OCI-LY7 (cell line): Measurements from ENCODE around the gene NPM1. TPM values are rescaled to one million over a fixed set of nuclear protein-coding genes. Genes with fewer than 3 reads are reported as not detected.

Source experiments
- BruUV-seq: library from RNA; stranded (reverse); fragments of 400-500 nt; replicated peaks from 2 replicates; lab custom pipeline; 2021; lab: Mats Ljungman, UMichigan
- CTCF ChIA-PET: fragments of 300-600 bp; sonication (Branson Sonifier 250); formaldehyde crosslinking; loops from one replicate; lab custom pipeline; 2022; ENCODE audit warnings: antibody characterized with exemption; ENCODE audit not compliant: unreplicated experiment; lab: Charles Lee
- POLR2A ChIA-PET: fragments of 300-600 bp; sonication (Branson Sonifier 250); formaldehyde crosslinking; loops from one replicate; lab custom pipeline; 2022; ENCODE audit warnings: antibody characterized with exemption; lab: Charles Lee
- DNase-seq: peaks from one replicate; pipeline ENCODE4 v3.0.0-alpha.2; 2015; ENCODE audit warnings: low spot score
- H2AFZ ChIP-seq: fragments of 200-600 bp; sonication (generic), shearing (Covaris generic); 2 replicates; pipeline ENCODE4 v1.6.1; 2014; ENCODE audit warnings: mild to moderate bottlenecking, antibody characterized with exemption, low read length, moderate library complexity
- H3K27ac ChIP-seq: fragments of 200-600 bp; sonication (generic); 2 replicates; pipeline ENCODE4 v1.5.1; 2014; ENCODE audit warnings: mixed run types, low read depth, mild to moderate bottlenecking, moderate library complexity, low read length, inconsistent platforms; ENCODE audit not compliant: poor library complexity, severe bottlenecking
- H3K36me3 ChIP-seq: fragments of 200-600 bp; sonication (generic); 2 replicates; pipeline ENCODE4 v1.6.1; 2014; ENCODE audit warnings: mild to moderate bottlenecking, antibody characterized with exemption, low read length, moderate library complexity, mixed read lengths; ENCODE audit not compliant: insufficient read depth
- H3K4me1 ChIP-seq: fragments of 200-600 bp; sonication (generic); 2 replicates; pipeline ENCODE4 v1.5.1; 2014; ENCODE audit warnings: mild to moderate bottlenecking, low read length; ENCODE audit not compliant: insufficient read depth, poor library complexity, severe bottlenecking
- H3K4me2 ChIP-seq: fragments of 200-600 bp; sonication (generic); 2 replicates; pipeline ENCODE4 v1.6.1; 2014; ENCODE audit warnings: mild to moderate bottlenecking, low read length
- H3K4me3 ChIP-seq: fragments of 200-600 bp; sonication (generic); 2 replicates; pipeline ENCODE4 v1.5.1; 2014; ENCODE audit warnings: mild to moderate bottlenecking, low read depth, low read length; ENCODE audit not compliant: poor library complexity, severe bottlenecking
- H3K79me2 ChIP-seq: fragments of 200-600 bp; sonication (generic); 2 replicates; pipeline ENCODE4 v1.6.1; 2016; ENCODE audit warnings: low read depth, mild to moderate bottlenecking, low read length, moderate library complexity, mixed read lengths; ENCODE audit not compliant: insufficient read depth
- H3K9me2 ChIP-seq: fragments of 200-600 bp; sonication (generic); 2 replicates; pipeline ENCODE4 v1.6.1; 2016; ENCODE audit warnings: mild to moderate bottlenecking, low read length, mixed read lengths; ENCODE audit not compliant: insufficient read depth
- H3K9me3 ChIP-seq: fragments of 200-600 bp; sonication (generic); 2 replicates; pipeline ENCODE4 v1.6.1; 2014; ENCODE audit warnings: mild to moderate bottlenecking, mixed run types, low read length, mixed read lengths
- H4K20me1 ChIP-seq: fragments of 200-600 bp; sonication (generic); 2 replicates; pipeline ENCODE4 v1.6.1; 2014; ENCODE audit warnings: mild to moderate bottlenecking, antibody characterized with exemption, low read length, moderate library complexity, mixed read lengths; ENCODE audit not compliant: insufficient read depth
- CTCF ChIP-seq: fragments of 200-600 bp; sonication (generic); conservative IDR thresholded peaks from 2 replicates; pipeline ENCODE4 v1.5.1; 2014; ENCODE audit warnings: mild to moderate bottlenecking, antibody characterized with exemption, low read length, moderate library complexity, mixed read lengths
- EZH2phosphoT487 ChIP-seq: fragments of 200-600 bp; sonication (generic); IDR thresholded peaks from 2 replicates; pipeline ENCODE4 v1.6.1; 2018; ENCODE audit warnings: low read depth, borderline replicate concordance, mild to moderate bottlenecking, mixed run types, antibody characterized with exemption, low read length, moderate library complexity, mixed read lengths
- intact Hi-C: fragments of 100-400 bp; cut with micrococcal nuclease; formaldehyde crosslinking; loops from one replicate; pipeline ENCODE4 v1.10.0; 2022; ENCODE audit not compliant: unreplicated experiment
- total RNA-seq, 2 experiments: library from RNA; depleted of rRNA in 1 of 2; stranded (reverse); fragments of >200 nt in 1 of 2; shearing (Covaris generic) in 1 of 2; gene quantifications; 2 replicates each; pipeline ENCODE4 v1.2.3, GENCODE V29; 2014 to 2022

Gene NPM1
- total RNA-seq, 2 experiments from 2014 or later = 1,091 to 2,027 TPM

GRCh38 chr5:171450423-171451331, 63.0 kb downstream of the NPM1 start:
- Histone ChIP-seq H2AFZ (no peak overlapping the region), H3K79me2 (no peaks in the 10 kb centered on the region), H3K9me2 (no peaks in the 10 kb centered on the region), H3K4me2 (no peak overlapping the region), H3K27ac (no peak overlapping the region), H3K9me3 (no peaks in the 10 kb centered on the region), H3K4me3 (no peak overlapping the region), H4K20me1 (no peaks in the 10 kb centered on the region), H3K4me1 (no peaks in the 10 kb centered on the region), H3K36me3 (no peaks in the 10 kb centered on the region)
- ChIA-PET CTCF (no interaction called here), POLR2A (no interaction called here)
- intact Hi-C loops = no loop called here
- no TSS peak for BruUV-seq
- no peak for TF ChIP-seq EZH2phosphoT487
- TF ChIP-seq CTCF = no peak
- DNase-seq = no peak

- no peaks in the 10 kb centered on the region for H3K36me3 ChIP-seq
- ChIA-PET CTCF (no interaction called here), POLR2A (no interaction called here)
- H3K79me2 ChIP-seq = no peaks in the 10 kb centered on the region
- H3K27ac ChIP-seq = no peak overlapping the region
- no peaks in the 10 kb centered on the region for H3K9me3 ChIP-seq
- no peak overlapping the region for H2AFZ ChIP-seq
- no peak for DNase-seq
- H3K4me2 ChIP-seq = no peak overlapping the region
- H3K4me1 ChIP-seq = no peaks in the 10 kb centered on the region
- BruUV-seq = no TSS peak
- no peaks in the 10 kb centered on the region for H4K20me1 ChIP-seq
- intact Hi-C loops = no loop called here
- no peaks in the 10 kb centered on the region for H3K9me2 ChIP-seq
- TF ChIP-seq EZH2phosphoT487 (no peak), CTCF (no peak)
- H3K4me3 ChIP-seq = no peak overlapping the region
Measured at GRCh38 chr5:171451421-171451820, 63.8 kb downstream of the NPM1 start.
